ENCODE results near the gene POLR1G.

The POLR1G gene

GRCh38 chr19:45382426-45382825 lies 24.0 kb upstream of the POLR1G start:
- peaks cover 19% of the 10 kb centered on the region for H3K27me3 Mint-ChIP-seq
- H3K4me1 Mint-ChIP-seq (ENCODE audit: low read depth) = no peaks in the 10 kb centered on the region
- H3K9me3 Mint-ChIP-seq = no peaks in the 10 kb centered on the region
- no peaks in the 10 kb centered on the region for H3K36me3 Mint-ChIP-seq (ENCODE audit: low read depth)
- no peak overlapping the region for H3K4me3 Mint-ChIP-seq
- H3K27ac Mint-ChIP-seq = no peak overlapping the region

- Mint-ChIP-seq H3K27ac (no peak overlapping the region), H3K36me3 (ENCODE audit: low read depth) (no peaks in the 10 kb centered on the region), H3K27me3 (peaks cover 28% of the 10 kb centered on the region), H3K4me3 (no peak overlapping the region), H3K9me3 (no peaks in the 10 kb centered on the region), H3K4me1 (ENCODE audit: low read depth) (no peaks in the 10 kb centered on the region)
Observed at GRCh38 chr19:45385392-45386221, 20.8 kb upstream of the POLR1G start.

- Mint-ChIP-seq H3K27me3 (peaks cover 16% of the 10 kb centered on the region), H3K4me1 (ENCODE audit: low read depth) (no peaks in the 10 kb centered on the region), H3K27ac (no peak overlapping the region), H3K4me3 (no peak overlapping the region), H3K9me3 (no peaks in the 10 kb centered on the region), H3K36me3 (ENCODE audit: low read depth) (no peaks in the 10 kb centered on the region)
Observed at GRCh38 chr19:45391346-45391745, 15.1 kb upstream of the POLR1G start.

GRCh38 chr19:45391871-45392665 lies 14.4 kb upstream of the POLR1G start:
- Mint-ChIP-seq H3K27ac (no peak overlapping the region), H3K27me3 (peaks cover 13% of the 10 kb centered on the region), H3K4me3 (no peak overlapping the region)

GRCh38 chr19:45395821-45396617 lies 10.4 kb upstream of the POLR1G start:
- no peaks in the 10 kb centered on the region for H3K36me3 Mint-ChIP-seq (ENCODE audit: low read depth)
- H3K4me3 Mint-ChIP-seq = no peak overlapping the region
- no peak overlapping the region for H3K27ac Mint-ChIP-seq
- no peaks in the 10 kb centered on the region for H3K9me3 Mint-ChIP-seq
- peaks cover 22% of the 10 kb centered on the region for H3K27me3 Mint-ChIP-seq
- peaks cover 9% of the 10 kb centered on the region for H3K4me1 Mint-ChIP-seq (ENCODE audit: low read depth)

More at GRCh38 chr19:45391871-45392665, 14.4 kb upstream of the POLR1G start:
- Mint-ChIP-seq H3K9me3 (no peaks in the 10 kb centered on the region), H3K4me1 (ENCODE audit: low read depth) (no peaks in the 10 kb centered on the region), H3K36me3 (ENCODE audit: low read depth) (no peaks in the 10 kb centered on the region)

- no peak overlapping the region for H3K4me3 Mint-ChIP-seq
- peaks cover 54% of the 10 kb centered on the region for H3K27me3 Mint-ChIP-seq
- H3K4me1 Mint-ChIP-seq (ENCODE audit: low read depth) = peaks cover 29% of the 10 kb centered on the region
- no peak overlapping the region for H3K27ac Mint-ChIP-seq
- no peaks in the 10 kb centered on the region for H3K36me3 Mint-ChIP-seq (ENCODE audit: low read depth)
- H3K9me3 Mint-ChIP-seq = no peaks in the 10 kb centered on the region
Observed at GRCh38 chr19:45400192-45400591, 6.3 kb upstream of the POLR1G start.

- Mint-ChIP-seq H3K27ac (no peak overlapping the region), H3K27me3 (peaks cover 54% of the 10 kb centered on the region), H3K9me3 (no peaks in the 10 kb centered on the region), H3K4me3 (no peak overlapping the region), H3K4me1 (ENCODE audit: low read depth) (peaks cover 40% of the 10 kb centered on the region), H3K36me3 (ENCODE audit: low read depth) (no peaks in the 10 kb centered on the region)
Observed at GRCh38 chr19:45401815-45402214, 4.6 kb upstream of the POLR1G start.

- Mint-ChIP-seq H3K27ac (no peak overlapping the region), H3K36me3 (ENCODE audit: low read depth) (no peaks in the 10 kb centered on the region), H3K4me3 (no peak overlapping the region), H3K27me3 (peaks cover 47% of the 10 kb centered on the region), H3K9me3 (no peaks in the 10 kb centered on the region), H3K4me1 (ENCODE audit: low read depth) (peaks cover 40% of the 10 kb centered on the region)
Observed at GRCh38 chr19:45402298-45403061, 4.0 kb upstream of the POLR1G start.

- H3K4me1 Mint-ChIP-seq (ENCODE audit: low read depth) = peaks cover 45% of the 10 kb centered on the region
- no peaks in the 10 kb centered on the region for H3K9me3 Mint-ChIP-seq
- no peak overlapping the region for H3K4me3 Mint-ChIP-seq
- H3K27ac Mint-ChIP-seq = no peak overlapping the region
- H3K36me3 Mint-ChIP-seq (ENCODE audit: low read depth) = peaks cover 4% of the 10 kb centered on the region
- H3K27me3 Mint-ChIP-seq = peaks cover 42% of the 10 kb centered on the region
Observed at GRCh38 chr19:45403272-45403671, 3.2 kb upstream of the POLR1G start.

- H3K4me3 Mint-ChIP-seq = peak overlapping the region; percentile 99
- H3K27me3 Mint-ChIP-seq = peaks cover 36% of the 10 kb centered on the region
- peaks cover 39% of the 10 kb centered on the region for H3K4me1 Mint-ChIP-seq (ENCODE audit: low read depth)
- no peak overlapping the region for H3K27ac Mint-ChIP-seq
- no peaks in the 10 kb centered on the region for H3K9me3 Mint-ChIP-seq
- H3K36me3 Mint-ChIP-seq (ENCODE audit: low read depth) = peaks cover 11% of the 10 kb centered on the region
Observed at GRCh38 chr19:45403781-45404556, 2.5 kb upstream of the POLR1G start.

- peaks cover 42% of the 10 kb centered on the region for H3K4me1 Mint-ChIP-seq (ENCODE audit: low read depth)
- peak within 1 kb of the TSS; percentile 95 for H3K27ac Mint-ChIP-seq
- peak within 1 kb of the TSS; percentile 99 for H3K4me3 Mint-ChIP-seq
- peaks cover 36% of the 10 kb centered on the region for H3K27me3 Mint-ChIP-seq
- peaks cover 17% of the 10 kb centered on the region for H3K36me3 Mint-ChIP-seq (ENCODE audit: low read depth)
- H3K9me3 Mint-ChIP-seq = no peaks in the 10 kb centered on the region
Observed at GRCh38 chr19:45404557-45405434, 1.6 kb upstream of the POLR1G start, which contains the start of gene PPP1R13L. PPP1R13L (minus strand) TSS chr19:45405069; CDS start chr19:45398318, 6,751 bp downstream.

- H3K9me3 Mint-ChIP-seq = no peaks in the 10 kb centered on the region
- H3K4me1 Mint-ChIP-seq (ENCODE audit: low read depth) = peaks cover 42% of the 10 kb centered on the region
- peak overlapping the region; percentile 95 for H3K27ac Mint-ChIP-seq
- H3K36me3 Mint-ChIP-seq (ENCODE audit: low read depth) = peaks cover 20% of the 10 kb centered on the region
- H3K4me3 Mint-ChIP-seq = peak overlapping the region; percentile 99
- H3K27me3 Mint-ChIP-seq = peaks cover 32% of the 10 kb centered on the region
Observed at GRCh38 chr19:45405435-45406225, 814 bp upstream of the POLR1G start.
